MCF 10A (cell line): ENCODE results near the gene POLR2E. TPM values are rescaled to one million over a fixed set of nuclear protein-coding genes. Genes with fewer than 3 reads are reported as not detected.

Experiments used
- Bru-seq: library from RNA; stranded (reverse); fragments of 400-500 nt; gene quantifications from one replicate; lab custom pipeline; 2021; lab: Mats Ljungman, UMichigan
- BruChase-seq, 2 experiments: library from RNA; stranded (reverse); fragments of 400-500 nt; gene quantifications; one replicate each; lab custom pipeline; 2021; lab: Mats Ljungman, UMichigan
- BruUV-seq: library from RNA; stranded (reverse); fragments of 400-500 nt; replicated peaks from 2 replicates; lab custom pipeline; 2021; lab: Mats Ljungman, UMichigan
- CTCF ChIA-PET: fragments of 300-600 bp; sonication (Branson Sonifier 250); formaldehyde crosslinking; extraction: SDS; loops from one replicate; lab custom pipeline; 2021; ENCODE audit warnings: antibody characterized with exemption, inconsistent platforms; lab: Yijun Ruan, JAX
- POLR2A ChIA-PET: fragments of 300-600, 350-650 bp; sonication (Branson Sonifier 250); formaldehyde crosslinking; extraction: SDS; loops from one replicate; lab custom pipeline; 2020; ENCODE audit warnings: antibody characterized with exemption, inconsistent platforms; lab: Yijun Ruan, JAX
- DNase-seq: peaks from one replicate; pipeline ENCODE4 v3.0.0-alpha.2; 2018; ENCODE audit not compliant: unreplicated experiment
- H3K27ac Mint-ChIP-seq: one replicate; pipeline ENCODE4 v1.8.0; 2022; ENCODE audit warnings: mild to moderate bottlenecking, low read depth, mixed read lengths; ENCODE audit not compliant: unreplicated experiment
- H3K27me3 Mint-ChIP-seq: one replicate; pipeline ENCODE4 v1.8.0; 2022; ENCODE audit warnings: mixed read lengths; ENCODE audit not compliant: insufficient read depth, unreplicated experiment
- H3K36me3 Mint-ChIP-seq: one replicate; pipeline ENCODE4 v1.8.0; 2022; ENCODE audit warnings: mild to moderate bottlenecking, moderate library complexity, mixed read lengths; ENCODE audit not compliant: insufficient read depth, unreplicated experiment
- H3K4me1 Mint-ChIP-seq: one replicate; pipeline ENCODE4 v1.8.0; 2022; ENCODE audit warnings: mixed read lengths; ENCODE audit not compliant: insufficient read depth, unreplicated experiment
- H3K4me3 Mint-ChIP-seq: one replicate; pipeline ENCODE4 v1.8.0; 2022; ENCODE audit warnings: mild to moderate bottlenecking, moderate library complexity, mixed read lengths; ENCODE audit not compliant: unreplicated experiment
- H3K9me3 Mint-ChIP-seq: one replicate; pipeline ENCODE4 v1.8.0; 2022; ENCODE audit warnings: mixed read lengths; ENCODE audit not compliant: unreplicated experiment
- CTCF ChIP-seq: fragments of 200-600 bp; IDR thresholded peaks from one replicate; pipeline ENCODE4 v1.8.0; 2022; ENCODE audit warnings: antibody characterized with exemption, mild to moderate bottlenecking; ENCODE audit not compliant: unreplicated experiment
- intact Hi-C: fragments of 100-400 bp; cut with micrococcal nuclease; formaldehyde crosslinking; loops from 2 replicates; pipeline ENCODE4 v1.14.1; 2022
- long read RNA-seq: library from polyadenylated mRNA; stranded (forward); transcript quantifications from one replicate; pipeline ENCODE4 v2.0.0, GENCODE V29; 2022
- total RNA-seq: library from RNA; stranded (reverse); gene quantifications from 2 replicates; pipeline ENCODE4 v1.2.3, GENCODE V29; 2022

The POLR2E gene
- 184 and 201 TPM in 2 replicates for total RNA-seq
- percentile 62 among the genes with signal in this experiment for Bru-seq, nascent RNA
- BruChase-seq, experiment 1, labeled RNA remaining after a 6-hour chase: percentile 85 among the genes with signal in this experiment
- BruChase-seq, experiment 2, labeled RNA remaining after a 2-hour chase: percentile 69 among the genes with signal in this experiment
- long read RNA-seq, transcript POLR2E-213 (8 exons, 2,831 nt): major isoform, 456 of 506 reads
- long read RNA-seq, partial matches to known transcripts: 16 of 506 reads
- long read RNA-seq, other reads (novel, unspliced or antisense): 20 of 506 reads

GRCh38 chr19:1094978-1095701 is at the start of gene POLR2E:
TSS of gene POLR2E (minus strand) at chr19:1095375. CDS start at chr19:1095315, 60 bp downstream.
- POLR2A ChIA-PET: interaction anchor here (0.7 to 3.2 kb wide), 14 partner anchors 8 to 158 kb away, joined by 3 to 19 read pairs (median 4); partner anchors contain the start of gene GPX4
- no peak for TF ChIP-seq CTCF
- no TSS peak for BruUV-seq

GRCh38 chr19:1144741-1145140 is 49.6 kb upstream of the POLR2E start:
- no peak for DNase-seq
- no TSS peak for BruUV-seq
- H3K36me3 Mint-ChIP-seq: peaks cover 82% of the 10 kb centered on the region
- peaks cover 14% of the 10 kb centered on the region for H3K4me1 Mint-ChIP-seq
- intact Hi-C loops: no loop called here
- peaks cover 11% of the 10 kb centered on the region for H3K9me3 Mint-ChIP-seq
- ChIA-PET POLR2A (no interaction called here), CTCF (interaction anchor here (0.6 kb wide), 1 partner anchor 802 kb away, joined by 5 read pairs; no protein-coding TSS in a partner anchor)
- peak overlapping the region; percentile 92 for H3K27ac Mint-ChIP-seq
- H3K4me3 Mint-ChIP-seq: no peak overlapping the region
- no peak for TF ChIP-seq CTCF
- H3K27me3 Mint-ChIP-seq: no peaks in the 10 kb centered on the region

More at GRCh38 chr19:1094978-1095701, at the start of gene POLR2E:
- intact Hi-C loops: loop anchor here (2.0 kb wide), 1 partner anchor 74 kb away; the partner anchor contains the start of genes RNU6-2 and TMEM259
- Mint-ChIP-seq H3K4me3 (peak within 1 kb of the TSS; percentile 90), H3K27me3 (no peaks in the 10 kb centered on the region), H3K4me1 (peaks cover 24% of the 10 kb centered on the region), H3K36me3 (peaks cover 46% of the 10 kb centered on the region), H3K9me3 (peaks cover 6% of the 10 kb centered on the region), H3K27ac (peak within 1 kb of the TSS; percentile 96)
- CTCF ChIA-PET: interaction anchor here (0.6 to 1.0 kb wide), 5 partner anchors 36 to 171 kb away, joined by 3 to 5 read pairs (median 3); no protein-coding TSS in a partner anchor
- peak; percentile 98 for DNase-seq

- BruUV-seq: no TSS peak
- ChIA-PET POLR2A (interaction anchor here (1.2 kb wide), 1 partner anchor 10 kb away, joined by 7 read pairs; no protein-coding TSS in a partner anchor), CTCF (interaction anchor here (0.6 to 0.7 kb wide), 3 partner anchors 51 to 1594 kb away, joined by 4 to 6 read pairs (median 5); no protein-coding TSS in a partner anchor)
- Mint-ChIP-seq H3K4me3 (no peak overlapping the region), H3K9me3 (peaks cover 14% of the 10 kb centered on the region), H3K27ac (peak overlapping the region; percentile 92), H3K36me3 (peaks cover 82% of the 10 kb centered on the region), H3K4me1 (peaks cover 14% of the 10 kb centered on the region), H3K27me3 (no peaks in the 10 kb centered on the region)
- TF ChIP-seq CTCF: no peak
- DNase-seq: no peak
- intact Hi-C loops: no loop called here
Observed at GRCh38 chr19:1143828-1144399, 48.7 kb upstream of the POLR2E start.
